OCI-LY7 (cell line): ENCODE measurements around the gene ACTR3. TPM values are rescaled to one million over a fixed set of nuclear protein-coding genes. Genes with fewer than 3 reads are reported as not detected.

Source experiments
- BruUV-seq: library from RNA; stranded (reverse); fragments of 400-500 nt; replicated peaks from 2 replicates; lab custom pipeline; 2021; lab: Mats Ljungman, UMichigan
- CTCF ChIA-PET: fragments of 300-600 bp; sonication (Branson Sonifier 250); formaldehyde crosslinking; loops from one replicate; lab custom pipeline; 2022; ENCODE audit warnings: antibody characterized with exemption; ENCODE audit not compliant: unreplicated experiment; lab: Charles Lee
- POLR2A ChIA-PET: fragments of 300-600 bp; sonication (Branson Sonifier 250); formaldehyde crosslinking; loops from one replicate; lab custom pipeline; 2022; ENCODE audit warnings: antibody characterized with exemption; lab: Charles Lee
- DNase-seq: peaks from one replicate; pipeline ENCODE4 v3.0.0-alpha.2; 2015; ENCODE audit warnings: low spot score
- H2AFZ ChIP-seq: fragments of 200-600 bp; sonication (generic), shearing (Covaris generic); 2 replicates; pipeline ENCODE4 v1.6.1; 2014; ENCODE audit warnings: mild to moderate bottlenecking, antibody characterized with exemption, low read length, moderate library complexity
- H3K27ac ChIP-seq: fragments of 200-600 bp; sonication (generic); 2 replicates; pipeline ENCODE4 v1.5.1; 2014; ENCODE audit warnings: mixed run types, low read depth, mild to moderate bottlenecking, moderate library complexity, low read length, inconsistent platforms; ENCODE audit not compliant: poor library complexity, severe bottlenecking
- H3K36me3 ChIP-seq: fragments of 200-600 bp; sonication (generic); 2 replicates; pipeline ENCODE4 v1.6.1; 2014; ENCODE audit warnings: mild to moderate bottlenecking, antibody characterized with exemption, low read length, moderate library complexity, mixed read lengths; ENCODE audit not compliant: insufficient read depth
- H3K4me1 ChIP-seq: fragments of 200-600 bp; sonication (generic); 2 replicates; pipeline ENCODE4 v1.5.1; 2014; ENCODE audit warnings: mild to moderate bottlenecking, low read length; ENCODE audit not compliant: insufficient read depth, poor library complexity, severe bottlenecking
- H3K4me2 ChIP-seq: fragments of 200-600 bp; sonication (generic); 2 replicates; pipeline ENCODE4 v1.6.1; 2014; ENCODE audit warnings: mild to moderate bottlenecking, low read length
- H3K4me3 ChIP-seq: fragments of 200-600 bp; sonication (generic); 2 replicates; pipeline ENCODE4 v1.5.1; 2014; ENCODE audit warnings: mild to moderate bottlenecking, low read depth, low read length; ENCODE audit not compliant: poor library complexity, severe bottlenecking
- H3K79me2 ChIP-seq: fragments of 200-600 bp; sonication (generic); 2 replicates; pipeline ENCODE4 v1.6.1; 2016; ENCODE audit warnings: low read depth, mild to moderate bottlenecking, low read length, moderate library complexity, mixed read lengths; ENCODE audit not compliant: insufficient read depth
- H3K9me2 ChIP-seq: fragments of 200-600 bp; sonication (generic); 2 replicates; pipeline ENCODE4 v1.6.1; 2016; ENCODE audit warnings: mild to moderate bottlenecking, low read length, mixed read lengths; ENCODE audit not compliant: insufficient read depth
- H3K9me3 ChIP-seq: fragments of 200-600 bp; sonication (generic); 2 replicates; pipeline ENCODE4 v1.6.1; 2014; ENCODE audit warnings: mild to moderate bottlenecking, mixed run types, low read length, mixed read lengths
- H4K20me1 ChIP-seq: fragments of 200-600 bp; sonication (generic); 2 replicates; pipeline ENCODE4 v1.6.1; 2014; ENCODE audit warnings: mild to moderate bottlenecking, antibody characterized with exemption, low read length, moderate library complexity, mixed read lengths; ENCODE audit not compliant: insufficient read depth
- CTCF ChIP-seq: fragments of 200-600 bp; sonication (generic); conservative IDR thresholded peaks from 2 replicates; pipeline ENCODE4 v1.5.1; 2014; ENCODE audit warnings: mild to moderate bottlenecking, antibody characterized with exemption, low read length, moderate library complexity, mixed read lengths
- EZH2phosphoT487 ChIP-seq: fragments of 200-600 bp; sonication (generic); IDR thresholded peaks from 2 replicates; pipeline ENCODE4 v1.6.1; 2018; ENCODE audit warnings: low read depth, borderline replicate concordance, mild to moderate bottlenecking, mixed run types, antibody characterized with exemption, low read length, moderate library complexity, mixed read lengths
- intact Hi-C: fragments of 100-400 bp; cut with micrococcal nuclease; formaldehyde crosslinking; loops from one replicate; pipeline ENCODE4 v1.10.0; 2022; ENCODE audit not compliant: unreplicated experiment
- total RNA-seq, 2 experiments: library from RNA; depleted of rRNA in 1 of 2; stranded (reverse); fragments of >200 nt in 1 of 2; shearing (Covaris generic) in 1 of 2; gene quantifications; 2 replicates each; pipeline ENCODE4 v1.2.3, GENCODE V29; 2014 to 2022

ACTR3 gene
- total RNA-seq, 2 experiments from 2014 or later = 192 to 320 TPM

- BruUV-seq = no TSS peak
Observed at GRCh38 chr2:113895301-113895700, 5.4 kb downstream of the ACTR3 start.

DNA sequence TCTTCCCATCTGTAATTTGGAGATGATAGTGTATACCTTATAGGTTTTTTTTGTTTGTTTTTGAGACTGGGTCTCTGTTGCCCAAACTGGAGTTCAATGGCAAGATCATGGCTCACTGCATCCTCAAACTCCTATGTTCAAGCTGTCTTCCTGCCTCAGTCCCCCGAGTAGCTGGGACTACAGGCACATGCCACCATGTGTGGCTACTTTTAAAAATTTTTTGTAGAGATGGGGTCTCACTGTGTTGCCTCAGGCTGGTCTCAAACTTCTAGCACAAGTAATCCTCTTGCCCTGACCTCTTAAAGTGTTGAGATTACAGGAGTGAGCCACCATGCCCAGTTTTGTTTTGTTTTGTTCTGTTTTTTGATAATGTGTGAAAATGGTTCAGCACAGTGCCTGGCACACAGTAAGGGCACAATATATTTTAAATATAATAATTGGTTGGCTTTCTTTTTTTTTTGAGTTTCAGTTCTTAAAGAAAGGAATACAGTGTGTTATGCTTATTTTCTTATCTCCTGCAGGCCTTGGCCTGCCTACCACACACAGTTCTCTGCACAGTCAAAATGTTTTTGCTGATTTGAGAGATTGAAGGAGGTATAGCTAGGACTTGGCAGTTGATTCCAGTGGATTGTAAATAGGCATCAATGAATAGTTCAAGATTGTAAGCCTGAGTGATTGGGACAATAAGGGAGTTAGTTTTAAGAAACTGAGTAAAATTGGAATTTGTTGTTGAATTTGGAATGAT lies 6.1 kb downstream of the ACTR3 start:
- Histone ChIP-seq H3K79me2 (peaks cover 100% of the 10 kb centered on the region), H3K9me2 (no peaks in the 10 kb centered on the region), H3K36me3 (peaks cover 88% of the 10 kb centered on the region), H4K20me1 (peaks cover 80% of the 10 kb centered on the region), H3K4me3 (peak overlapping the region; percentile 82), H3K4me2 (peak overlapping the region; percentile 97), H2AFZ (no peak overlapping the region), H3K27ac (peak overlapping the region; percentile 31), H3K9me3 (no peaks in the 10 kb centered on the region), H3K4me1 (peaks cover 92% of the 10 kb centered on the region)
- BruUV-seq = no TSS peak
- TF ChIP-seq CTCF = no peak
- TF ChIP-seq EZH2phosphoT487 = no peak
- ChIA-PET CTCF (interaction anchor here (0.5 kb wide), 1 partner anchor 139 kb away, joined by 3 read pairs; no protein-coding TSS in a partner anchor), POLR2A (interaction anchor here (0.7 to 3.0 kb wide), 9 partner anchors 8 to 140 kb away, joined by 3 to 9 read pairs (median 5); partner anchors contain the start of gene SLC35F5)
- DNase-seq = no peak
- intact Hi-C loops = no loop called here

More at GRCh38 chr2:113895301-113895700, 5.4 kb downstream of the ACTR3 start:
- Histone ChIP-seq H3K27ac (peak overlapping the region; percentile 39), H4K20me1 (peaks cover 77% of the 10 kb centered on the region), H3K36me3 (peaks cover 82% of the 10 kb centered on the region), H3K79me2 (peaks cover 100% of the 10 kb centered on the region), H2AFZ (no peak overlapping the region), H3K9me3 (no peaks in the 10 kb centered on the region), H3K4me2 (peak overlapping the region; percentile 97), H3K4me1 (peaks cover 87% of the 10 kb centered on the region), H3K4me3 (peak overlapping the region; percentile 82), H3K9me2 (no peaks in the 10 kb centered on the region)
- TF ChIP-seq CTCF (no peak), EZH2phosphoT487 (no peak)
- intact Hi-C loops = no loop called here
- CTCF ChIA-PET = no interaction called here
- POLR2A ChIA-PET = interaction anchor here (0.6 to 3.0 kb wide), 6 partner anchors 8 to 1310 kb away, joined by 3 to 9 read pairs (median 4); no protein-coding TSS in a partner anchor
- no peak for DNase-seq

DNA sequence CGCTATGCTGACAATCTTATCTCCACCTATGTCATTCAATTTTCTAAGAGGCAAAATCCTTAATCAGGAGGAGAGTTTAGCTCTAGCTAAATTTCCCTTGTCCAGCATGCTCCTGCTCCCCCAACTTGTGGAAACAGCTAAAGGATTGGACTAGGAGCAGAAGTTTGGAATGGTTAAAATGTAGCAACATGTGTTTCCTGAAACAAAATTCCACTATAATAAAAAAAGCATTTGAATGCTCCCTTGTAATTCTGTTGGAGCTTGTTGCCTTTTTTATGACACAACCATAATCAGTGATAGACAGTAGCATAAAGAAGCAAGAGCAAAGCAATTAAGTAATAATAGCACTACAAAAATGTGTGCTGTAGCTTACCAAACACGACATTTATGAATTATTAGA lies 6.9 kb downstream of the ACTR3 start:
- intact Hi-C loops = no loop called here
- TF ChIP-seq CTCF = no peak
- DNase-seq = no peak
- no peak overlapping the region for H3K27ac ChIP-seq
- no peaks in the 10 kb centered on the region for H3K9me3 ChIP-seq
- H3K4me3 ChIP-seq = peak overlapping the region; percentile 82
- no peak overlapping the region for H2AFZ ChIP-seq
- POLR2A ChIA-PET = interaction anchor here (0.6 to 3.0 kb wide), 10 partner anchors 8 to 151 kb away, joined by 3 to 9 read pairs (median 5); partner anchors contain the start of gene SLC35F5
- peaks cover 100% of the 10 kb centered on the region for H3K79me2 ChIP-seq
- no peaks in the 10 kb centered on the region for H3K9me2 ChIP-seq
- H4K20me1 ChIP-seq = peaks cover 79% of the 10 kb centered on the region
- peaks cover 85% of the 10 kb centered on the region for H3K36me3 ChIP-seq
- H3K4me2 ChIP-seq = peak overlapping the region; percentile 97
- CTCF ChIA-PET = no interaction called here
- no TSS peak for BruUV-seq
- peaks cover 98% of the 10 kb centered on the region for H3K4me1 ChIP-seq
